HG03354 (cell line): ENCODE results near the gene DUSP16.
"Not testable (repeated sequence)": the region's sequence is repeated elsewhere in the genome, so short reads cannot be mapped to it uniquely, and the experiment has no call there.

Source experiments
- ATAC-seq: cut with Tn5 transposase; IDR thresholded peaks from one replicate; pipeline ENCODE4 v1.9.1; 2021; ENCODE audit warnings: mild to moderate bottlenecking; ENCODE audit not compliant: unreplicated experiment, poor library complexity, severe bottlenecking

Gene DUSP16

GRCh38 chr12:12562585-12563261, at the start of gene DUSP16:
TSS of gene DUSP16 (minus strand) at chr12:12562863. CDS start at chr12:12521098, 41,765 bp downstream.
- ATAC-seq: peak; percentile 80

- peak; percentile 15 for ATAC-seq
Measured at GRCh38 chr12:12612358-12612757, 49.7 kb upstream of the DUSP16 start.

- ATAC-seq: peak; percentile 79
Measured at GRCh38 chr12:12611512-12612306, 49.0 kb upstream of the DUSP16 start, which contains the start of gene CREBL2. TSS of gene CREBL2 (plus strand) at chr12:12611876. CDS start at chr12:12612173, 297 bp downstream.

- ATAC-seq: no peak
Measured at GRCh38 chr12:12610711-12611110, 48.0 kb upstream of the DUSP16 start.

GRCh38 chr12:12609692-12610091, 47.0 kb upstream of the DUSP16 start:
- no peak for ATAC-seq

GRCh38 chr12:12608557-12608957, 45.9 kb upstream of the DUSP16 start:
- no peak for ATAC-seq

GRCh38 chr12:12606781-12607589, 44.3 kb upstream of the DUSP16 start:
- peak; percentile 53 for ATAC-seq

GRCh38 chr12:12604740-12605139, 42.1 kb upstream of the DUSP16 start:
- ATAC-seq: no peak

GRCh38 chr12:12600659-12601058, 38.0 kb upstream of the DUSP16 start:
- ATAC-seq: no peak

- no peak for ATAC-seq
Measured at GRCh38 chr12:12599750-12600643, 37.3 kb upstream of the DUSP16 start.

GRCh38 chr12:12598864-12599263, 36.2 kb upstream of the DUSP16 start:
- ATAC-seq: no peak

GRCh38 chr12:12596598-12596997, 33.9 kb upstream of the DUSP16 start:
- ATAC-seq: not testable (repeated sequence)

- ATAC-seq: not testable (repeated sequence)
Measured at GRCh38 chr12:12595929-12596328, 33.3 kb upstream of the DUSP16 start.

- no peak for ATAC-seq
Measured at GRCh38 chr12:12592930-12593329, 30.3 kb upstream of the DUSP16 start.

- no peak for ATAC-seq
Measured at GRCh38 chr12:12590961-12591360, 28.3 kb upstream of the DUSP16 start.

GRCh38 chr12:12588436-12588835, 25.8 kb upstream of the DUSP16 start:
- ATAC-seq: not testable (repeated sequence)

- no peak for ATAC-seq
Measured at GRCh38 chr12:12587878-12588277, 25.2 kb upstream of the DUSP16 start.

- ATAC-seq: no peak
Measured at GRCh38 chr12:12586879-12587675, 24.4 kb upstream of the DUSP16 start.
